T-cell (primary cell): Measurements from ENCODE around the gene TNRC6A. TPM values are rescaled to one million over a fixed set of nuclear protein-coding genes. Genes with fewer than 3 reads are reported as not detected.
A peak's percentile ranks its signal among the peaks of the same experiment; 100 is the strongest.

Experiments used
- ATAC-seq, 4 experiments: fragments of 200-7000 bp in 3 of 4; fragments of 150-1000 bp in 1 of 4; cut with Tn5 transposase; replicated peaks in 1 of 4; 1 replicate in 3 of 4; 2 replicates in 1 of 4; pipeline ENCODE4 v1.10.0; 2021; ENCODE audit warnings: moderate library complexity in 3 of 4, mild to moderate bottlenecking in 2 of 4, moderate number of reproducible peaks in 1 of 4
- CTCF ChIA-PET, 2 donors: fragments of 300-600 bp; sonication (Branson Sonifier 250); formaldehyde crosslinking; loops; one replicate each; lab custom pipeline; 2022; ENCODE audit warnings: antibody characterized with exemption in 2 of 2; lab: Charles Lee
- POLR2A ChIA-PET, 2 donors: fragments of 300-600 bp; sonication (Branson Sonifier 250); formaldehyde crosslinking; loops; one replicate each; lab custom pipeline; 2022; ENCODE audit warnings: antibody characterized with exemption in 2 of 2; lab: Charles Lee
- DNase-seq, 35 experiments: peaks; one replicate each; pipeline versions ENCODE4 v3.0.0 to v3.0.0-alpha.2; 2013 to 2023
- H3K27ac ChIP-seq: one replicate; pipeline ENCODE4 v1.5.1; 2013; ENCODE audit warnings: low read length
- H3K27me3 ChIP-seq, 2 experiments: replicated peaks in 1 of 2; 1 replicate in 1 of 2; 2 replicates in 1 of 2; pipeline versions ENCODE4 v1.6.1 to v1.7.0; 2013; ENCODE audit warnings: low read length in 1 of 2, mixed read lengths in 1 of 2; ENCODE audit not compliant: control insufficient read depth in 2 of 2, insufficient read depth in 2 of 2; ENCODE audit errors: extremely low read depth in 1 of 2
- H3K36me3 ChIP-seq, 2 donors: 1 replicate in 1 of 2; 2 replicates in 1 of 2; pipeline versions ENCODE4 v1.6.1 to v1.7.0; 2013; ENCODE audit warnings: low read length in 1 of 2; ENCODE audit not compliant: control insufficient read depth in 2 of 2, insufficient read depth in 1 of 2; ENCODE audit errors: extremely low read depth in 1 of 2
- H3K4me1 ChIP-seq, 2 experiments: 1 replicate in 1 of 2; 2 replicates in 1 of 2; pipeline versions ENCODE4 v1.6.1 to v1.7.0; 2013; ENCODE audit warnings: low read length in 2 of 2, mixed read lengths in 1 of 2; ENCODE audit not compliant: insufficient read depth in 2 of 2, control insufficient read depth in 1 of 2; ENCODE audit errors: extremely low read depth in 1 of 2
- H3K4me3 ChIP-seq, 2 donors: 1 replicate in 1 of 2; 2 replicates in 1 of 2; pipeline versions ENCODE4 v1.5.1 to v1.7.0; 2013; ENCODE audit warnings: mild to moderate bottlenecking in 2 of 2, low read length in 1 of 2, moderate library complexity in 1 of 2; ENCODE audit not compliant: control insufficient read depth in 1 of 2; ENCODE audit errors: extremely low read depth in 1 of 2
- H3K9me3 ChIP-seq: 2 replicates; pipeline ENCODE4 v1.7.0; 2013
- H3K27ac Mint-ChIP-seq, 2 donors: one replicate each; pipeline ENCODE4 v1.8.0; 2020 to 2021; ENCODE audit warnings: mild to moderate bottlenecking in 2 of 2, mixed read lengths in 2 of 2
- H3K27me3 Mint-ChIP-seq, 2 donors: one replicate each; pipeline ENCODE4 v1.8.0; 2021 to 2022; ENCODE audit warnings: mixed read lengths in 2 of 2
- H3K36me3 Mint-ChIP-seq: one replicate; pipeline ENCODE4 v1.8.0; 2021; ENCODE audit warnings: mixed read lengths
- H3K4me1 Mint-ChIP-seq, 3 donors: one replicate each; pipeline ENCODE4 v1.8.0; 2020 to 2022; ENCODE audit warnings: mixed read lengths in 3 of 3, mild to moderate bottlenecking in 1 of 3
- H3K4me3 Mint-ChIP-seq, 3 donors: one replicate each; pipeline ENCODE4 v1.8.0; 2020 to 2022; ENCODE audit warnings: mild to moderate bottlenecking in 3 of 3, mixed read lengths in 3 of 3, moderate library complexity in 3 of 3
- H3K9me3 Mint-ChIP-seq, 3 donors: one replicate each; pipeline ENCODE4 v1.8.0; 2020 to 2022; ENCODE audit warnings: mixed read lengths in 3 of 3
- WGBS: methylation state at CpG from one replicate; pipeline ENCODE4 v1.1.5; 2013; ENCODE audit warnings: missing lambda C conversion rate; ENCODE audit not compliant: insufficient coverage; 5-methylcytosine and 5-hydroxymethylcytosine counted together
- total RNA-seq, 35 experiments: library from RNA in 6 of 35; stranded (reverse) in 6 of 35; fragments of 120-200 nt in 1 of 35; gene quantifications; one replicate each; pipeline versions ENCODE4 v1.2.1 to v1.2.4 and lab custom pipeline; 2013 to 2026

Gene TNRC6A
- total RNA-seq, 5 donors from 2014 or later (not counting 1 experiment from before 2014, with no cell fraction given): 74.7 to 79.4 (median 77.9) TPM

- peak overlapping the region; percentile 91 to 97 (median 94) for H3K4me3 Mint-ChIP-seq
- no peaks in the 10 kb centered on the region for H3K9me3 Mint-ChIP-seq
- under 1% methylated on average over 15 of the region's 61 CpGs for WGBS
- H3K27me3 Mint-ChIP-seq: no peaks in the 10 kb centered on the region
- Histone ChIP-seq H3K4me1 (peaks cover 17% of the 10 kb centered on the region in 2 experiments), H3K27me3 (no peaks in the 10 kb centered on the region), H3K4me3 (peak overlapping the region; percentile 81 to 90), H3K36me3 (peaks cover 0 to 5% of the 10 kb centered on the region in 2 donors), H3K27ac (peak overlapping the region; percentile 64), H3K9me3 (no peaks in the 10 kb centered on the region)
- CTCF ChIA-PET: interaction anchor here in 1 of 2 donors (0.6 to 1.6 kb wide), 10 partner anchors 9 to 336 kb away, joined by 3 to 6 read pairs (median 4); partner anchors contain the start of gene ARHGAP17
- ATAC-seq (peak in 2 of 4 experiments; percentile 13 to 48), DNase-seq (peak in 26 of 35 experiments; percentile 1 to 56 (median 26))
- H3K36me3 Mint-ChIP-seq: peaks cover 26% of the 10 kb centered on the region
- H3K27ac Mint-ChIP-seq: peak overlapping the region; percentile 94 to 96
- peaks cover 50 to 61% (median 59%) of the 10 kb centered on the region in 3 donors for H3K4me1 Mint-ChIP-seq
- POLR2A ChIA-PET: interaction anchor here (0.6 to 1.0 kb wide), 6 partner anchors 23 to 234 kb away, joined by 3 to 11 read pairs (median 4); no protein-coding TSS in a partner anchor
These were observed 732 bp downstream of the TNRC6A start for GRCh38 chr16:24729951-24730815.

- no peak for ATAC-seq
- no peak for DNase-seq
- peak overlapping the region; percentile 69 to 75 for H3K27ac Mint-ChIP-seq
- H3K4me1 ChIP-seq: peaks cover 17 to 21% of the 10 kb centered on the region in 2 experiments
- no peak overlapping the region for H3K27ac ChIP-seq
- peak overlapping the region in 1 of 2 donors; percentile 63 for H3K4me3 ChIP-seq
- peaks cover 57 to 68% (median 66%) of the 10 kb centered on the region in 3 donors for H3K4me1 Mint-ChIP-seq
- no peaks in the 10 kb centered on the region for H3K27me3 ChIP-seq
- H3K4me3 Mint-ChIP-seq: peak overlapping the region; percentile 91 to 97 (median 94)
- H3K9me3 ChIP-seq: no peaks in the 10 kb centered on the region
- ChIA-PET POLR2A (interaction anchor here (0.6 to 1.0 kb wide), 5 partner anchors 22 to 1161 kb away, joined by 3 to 7 read pairs (median 5); no protein-coding TSS in a partner anchor), CTCF (interaction anchor here in 1 of 2 donors (0.6 to 1.6 kb wide), 6 partner anchors 10 to 284 kb away, joined by 3 to 6 read pairs (median 4); partner anchors contain the start of gene ARHGAP17)
- peaks cover 26% of the 10 kb centered on the region for H3K36me3 Mint-ChIP-seq
- no peaks in the 10 kb centered on the region for H3K9me3 Mint-ChIP-seq
- H3K27me3 Mint-ChIP-seq: no peaks in the 10 kb centered on the region
- WGBS: no CpG with 5 or more reads among the region's 6 CpGs
- H3K36me3 ChIP-seq: peaks cover 0 to 5% of the 10 kb centered on the region in 2 donors
These were observed 1.5 kb downstream of the TNRC6A start for GRCh38 chr16:24730914-24731313.

GRCh38 chr16:24731722-24732419, 2.4 kb downstream of the TNRC6A start:
- Histone ChIP-seq H3K27ac (no peak overlapping the region), H3K27me3 (no peaks in the 10 kb centered on the region), H3K4me1 (peaks cover 21 to 23% of the 10 kb centered on the region in 2 experiments), H3K36me3 (peaks cover 0 to 5% of the 10 kb centered on the region in 2 donors), H3K9me3 (no peaks in the 10 kb centered on the region), H3K4me3 (no peak overlapping the region)
- no CpG with 5 or more reads among the region's 8 CpGs for WGBS
- POLR2A ChIA-PET: no interaction called here
- CTCF ChIA-PET: interaction anchor here in 1 of 2 donors (0.5 kb wide), 1 partner anchor 37 kb away, joined by 4 read pairs; no protein-coding TSS in a partner anchor
- H3K4me1 Mint-ChIP-seq: peaks cover 67 to 76% (median 74%) of the 10 kb centered on the region in 3 donors
- no peaks in the 10 kb centered on the region for H3K27me3 Mint-ChIP-seq
- DNase-seq: peak in 1 of 35 experiments; percentile 30
- peak overlapping the region; percentile 22 to 94 (median 91) for H3K4me3 Mint-ChIP-seq
- H3K9me3 Mint-ChIP-seq: no peaks in the 10 kb centered on the region
- H3K36me3 Mint-ChIP-seq: peaks cover 26% of the 10 kb centered on the region
- no peak for ATAC-seq
- peak overlapping the region; percentile 56 to 69 for H3K27ac Mint-ChIP-seq

GRCh38 chr16:24734382-24734781, 4.9 kb downstream of the TNRC6A start:
- H3K9me3 Mint-ChIP-seq: no peaks in the 10 kb centered on the region
- Histone ChIP-seq H3K9me3 (no peaks in the 10 kb centered on the region), H3K27me3 (no peaks in the 10 kb centered on the region), H3K4me3 (no peak overlapping the region), H3K27ac (no peak overlapping the region), H3K4me1 (peaks cover 21 to 25% of the 10 kb centered on the region in 2 experiments), H3K36me3 (peaks cover 0 to 5% of the 10 kb centered on the region in 2 donors)
- peaks cover 81 to 87% (median 85%) of the 10 kb centered on the region in 3 donors for H3K4me1 Mint-ChIP-seq
- ChIA-PET CTCF (no interaction called here), POLR2A (interaction anchor here (0.6 to 0.7 kb wide), 3 partner anchors 11 to 410 kb away, joined by 3 read pairs; no protein-coding TSS in a partner anchor)
- H3K27ac Mint-ChIP-seq: peak overlapping the region in 1 of 2 donors; percentile 30
- peaks cover 43% of the 10 kb centered on the region for H3K36me3 Mint-ChIP-seq
- no CpG with 5 or more reads among the region's 1 CpG for WGBS
- H3K4me3 Mint-ChIP-seq: no peak overlapping the region
- H3K27me3 Mint-ChIP-seq: no peaks in the 10 kb centered on the region
- DNase-seq: no peak
- ATAC-seq: no peak

- 80% methylated on average over 1 of the region's 5 CpGs for WGBS
- Mint-ChIP-seq H3K36me3 (peaks cover 40% of the 10 kb centered on the region), H3K27me3 (no peaks in the 10 kb centered on the region), H3K4me1 (peaks cover 93 to 99% (median 95%) of the 10 kb centered on the region in 3 donors), H3K27ac (no peak overlapping the region), H3K9me3 (no peaks in the 10 kb centered on the region), H3K4me3 (peak overlapping the region in 1 of 3 donors; percentile 48)
- peaks cover 0 to 5% of the 10 kb centered on the region in 2 donors for H3K36me3 ChIP-seq
- CTCF ChIA-PET: no interaction called here
- no peak for ATAC-seq
- H3K4me3 ChIP-seq: no peak overlapping the region
- no peak for DNase-seq
- H3K27me3 ChIP-seq: no peaks in the 10 kb centered on the region
- peaks cover 16 to 27% of the 10 kb centered on the region in 2 experiments for H3K4me1 ChIP-seq
- POLR2A ChIA-PET: interaction anchor here in 1 of 2 donors (0.5 kb wide), 1 partner anchor 1155 kb away, joined by 3 read pairs; no protein-coding TSS in a partner anchor
- no peaks in the 10 kb centered on the region for H3K9me3 ChIP-seq
- no peak overlapping the region for H3K27ac ChIP-seq
These were observed 7.3 kb downstream of the TNRC6A start for GRCh38 chr16:24736758-24737157.
